H1 (cell line): ENCODE data around the gene ZBTB26. TPM values are rescaled to one million over a fixed set of nuclear protein-coding genes. Genes with fewer than 3 reads are reported as not detected.

ENCODE experiments used
- FOSL1 ChIP-seq: IDR thresholded peaks from 2 replicates; pipeline ENCODE4 v1.6.1; 2011; ENCODE audit warnings: mild to moderate bottlenecking, low read depth, low read length, moderate library complexity; ENCODE audit not compliant: insufficient read depth
- HDAC6 ChIP-seq: IDR thresholded peaks from one replicate; pipeline ENCODE4 v1.7.1; 2012; ENCODE audit warnings: low read depth, mild to moderate bottlenecking, inconsistent platforms, low read length, moderate library complexity
- SUZ12 ChIP-seq: fragments of 200-600 bp; sonication (generic); IDR thresholded peaks from 2 replicates; pipeline ENCODE4 v1.6.1; 2012; ENCODE audit warnings: mild to moderate bottlenecking, inconsistent platforms, low read length, moderate library complexity, mixed read lengths
- polyA plus RNA-seq, 7 experiments: library from polyadenylated mRNA; depleted of rRNA in 3 of 7; stranded (reverse) in 5 of 7; unstranded in 2 of 7; fragments of >200 nt in 5 of 7; fragments of 200-250 nt in 2 of 7; gene quantifications; 1 replicate in 5 of 7; 2 replicates in 1 of 7; 4 replicates in 1 of 7; pipeline versions ENCODE4 v1.2.1 to v1.2.3, GENCODE V29; 2011 to 2013; ENCODE audit warnings: missing spikeins in 2 of 7, mixed read lengths in 2 of 7
- total RNA-seq: library from RNA; stranded (reverse); fragmentation: NEBNext Ultra II Directional; extraction: Animal tissue kit (Norgen Biotek cat#: 25700); gene quantifications from 2 replicates; pipeline ENCODE4 v1.2.1, GENCODE V29; 2021

ZBTB26 gene
- total and polyA plus RNA-seq, 2 of the 8 experiments (the other 6 are each of a cell fraction or from before 2014, with no cell fraction given) = 5.7 to 7.4 TPM

DNA sequence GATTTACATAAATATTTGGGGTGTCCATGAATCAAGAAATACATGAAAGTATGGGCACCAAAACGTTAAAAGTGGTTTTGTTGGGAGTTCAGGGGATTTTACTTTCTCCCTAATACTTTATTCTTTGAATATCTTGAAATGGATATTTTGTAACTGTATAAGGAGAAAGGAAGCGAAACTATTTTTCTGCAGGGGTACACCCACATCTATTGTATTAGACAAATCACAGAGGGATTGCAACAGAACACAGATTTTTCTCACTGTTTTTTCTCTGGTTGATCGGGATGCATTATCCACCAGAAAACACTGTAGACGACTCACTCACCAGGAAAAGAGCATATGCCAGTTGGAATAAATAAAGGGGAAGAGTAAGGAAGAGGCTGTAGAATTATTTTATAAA, 8.3 kb upstream of the ZBTB26 start (continued):
- TF ChIP-seq FOSL1 = no peak
- TF ChIP-seq HDAC6 = no peak
- no peak for TF ChIP-seq SUZ12
